ENCODE results near the gene FN1. TPM values are rescaled to one million over a fixed set of nuclear protein-coding genes. Genes with fewer than 3 reads are reported as not detected.

The FN1 gene
- total and polyA plus RNA-seq, 9 donors: 96.3 to 979 (median 287) TPM

- DNase-seq: no peak
- WGBS, 3 donors: 32 to 60% (median 35%) methylated on average over 10 of the region's 10 CpGs
- TF ChIP-seq POLR2A (IDR thresholded peaks at IDR 0.05) (no peak), EP300 (IDR thresholded peaks at IDR 0.05) (no peak), CTCF (IDR thresholded peaks at IDR 0.05) (no peak)
- H3K9me3 ChIP-seq: no peaks in the 10 kb centered on the region
- intact Hi-C loops (cut with DNase I): no loop called here
- H3K4me1 ChIP-seq (ENCODE audit: insufficient read depth): peaks cover 2% of the 10 kb centered on the region
- no peaks in the 10 kb centered on the region for H3K36me3 ChIP-seq
- H3K4me3 ChIP-seq: no peak overlapping the region
- H3K27me3 ChIP-seq: no peaks in the 10 kb centered on the region
- H3K27ac ChIP-seq: no peak overlapping the region
These were observed 32.2 kb downstream of the FN1 start for GRCh38 chr2:215403441-215404347.

GRCh38 chr2:215401896-215402379, 33.9 kb downstream of the FN1 start:
- intact Hi-C loops (cut with DNase I): no loop called here
- WGBS, 3 donors: 30 to 37% (median 30%) methylated on average over 3 of the region's 3 CpGs
- no peaks in the 10 kb centered on the region for H3K9me3 ChIP-seq
- no peak overlapping the region for H3K4me3 ChIP-seq
- DNase-seq: no peak
- no peaks in the 10 kb centered on the region for H3K27me3 ChIP-seq
- no peaks in the 10 kb centered on the region for H3K36me3 ChIP-seq
- TF ChIP-seq POLR2A (IDR thresholded peaks at IDR 0.05) (no peak), EP300 (IDR thresholded peaks at IDR 0.05) (no peak), CTCF (IDR thresholded peaks at IDR 0.05) (no peak)
- no peak overlapping the region for H3K27ac ChIP-seq
- peaks cover 2% of the 10 kb centered on the region for H3K4me1 ChIP-seq (ENCODE audit: insufficient read depth)

GRCh38 chr2:215399067-215399716, 36.7 kb downstream of the FN1 start:
- Histone ChIP-seq H3K27ac (no peak overlapping the region), H3K4me3 (no peak overlapping the region), H3K27me3 (no peaks in the 10 kb centered on the region), H3K36me3 (no peaks in the 10 kb centered on the region), H3K4me1 (ENCODE audit: insufficient read depth) (no peaks in the 10 kb centered on the region), H3K9me3 (no peaks in the 10 kb centered on the region)
- 79 to 89% (median 80%) methylated on average over 3 of the region's 3 CpGs for WGBS, 3 donors
- TF ChIP-seq CTCF (IDR thresholded peaks at IDR 0.05) (no peak), EP300 (IDR thresholded peaks at IDR 0.05) (no peak), POLR2A (IDR thresholded peaks at IDR 0.05) (no peak)
- DNase-seq: no peak
- intact Hi-C loops (cut with DNase I): no loop called here

- H3K4me3 ChIP-seq: no peak overlapping the region
- WGBS, 3 donors: 57 to 65% (median 60%) methylated on average over 9 of the region's 9 CpGs
- H3K36me3 ChIP-seq: no peaks in the 10 kb centered on the region
- H3K27ac ChIP-seq: no peak overlapping the region
- H3K27me3 ChIP-seq: no peaks in the 10 kb centered on the region
- intact Hi-C loops (cut with DNase I): no loop called here
- no peak for DNase-seq
- H3K4me1 ChIP-seq (ENCODE audit: insufficient read depth): no peaks in the 10 kb centered on the region
- TF ChIP-seq CTCF (IDR thresholded peaks at IDR 0.05): no peak
- no peak for TF ChIP-seq POLR2A (IDR thresholded peaks at IDR 0.05)
- TF ChIP-seq EP300 (IDR thresholded peaks at IDR 0.05): no peak
- H3K9me3 ChIP-seq: no peaks in the 10 kb centered on the region
These were observed 38.1 kb downstream of the FN1 start for GRCh38 chr2:215397632-215398341.
